ENCODE results near the gene SIRT7.

GRCh38 chr17:81961087-81961511 is 43.1 kb upstream of the SIRT7 start, which contains the start of gene NOTUM:
- TF ChIP-seq YY1 (IDR thresholded peaks at IDR 0.05; ENCODE audit: low read depth) = no peak
- no peak for TF ChIP-seq CREB1 (IDR thresholded peaks at IDR 0.05; ENCODE audit: low read depth)
- no peak for TF ChIP-seq USF1 (IDR thresholded peaks at IDR 0.05)
- no peak for TF ChIP-seq CEBPB (IDR thresholded peaks at IDR 0.05)
- no peak for TF ChIP-seq RAD21 (IDR thresholded peaks at IDR 0.05; ENCODE audit: low read depth)
- TF ChIP-seq REST (IDR thresholded peaks at IDR 0.05; ENCODE audit: low read depth) = no peak
- no peak for TF ChIP-seq TAF1 (IDR thresholded peaks at IDR 0.05; ENCODE audit: low read depth)
- TF ChIP-seq, protein P1, sequence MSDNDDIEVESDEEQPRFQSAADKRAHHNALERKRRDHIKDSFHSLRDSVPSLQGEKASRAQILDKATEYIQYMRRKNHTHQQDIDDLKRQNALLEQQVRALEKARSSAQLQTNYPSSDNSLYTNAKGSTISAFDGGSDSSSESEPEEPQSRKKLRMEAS (IDR thresholded peaks at IDR 0.05) = no peak
- TF ChIP-seq EP300 (IDR thresholded peaks at IDR 0.05; ENCODE audit: borderline replicate concordance) = no peak
- TF ChIP-seq EGR1 (IDR thresholded peaks at IDR 0.05) = no peak

Measured in Ishikawa (cell line).